ENCODE data around the gene EIF3K.

Gene EIF3K

DNA sequence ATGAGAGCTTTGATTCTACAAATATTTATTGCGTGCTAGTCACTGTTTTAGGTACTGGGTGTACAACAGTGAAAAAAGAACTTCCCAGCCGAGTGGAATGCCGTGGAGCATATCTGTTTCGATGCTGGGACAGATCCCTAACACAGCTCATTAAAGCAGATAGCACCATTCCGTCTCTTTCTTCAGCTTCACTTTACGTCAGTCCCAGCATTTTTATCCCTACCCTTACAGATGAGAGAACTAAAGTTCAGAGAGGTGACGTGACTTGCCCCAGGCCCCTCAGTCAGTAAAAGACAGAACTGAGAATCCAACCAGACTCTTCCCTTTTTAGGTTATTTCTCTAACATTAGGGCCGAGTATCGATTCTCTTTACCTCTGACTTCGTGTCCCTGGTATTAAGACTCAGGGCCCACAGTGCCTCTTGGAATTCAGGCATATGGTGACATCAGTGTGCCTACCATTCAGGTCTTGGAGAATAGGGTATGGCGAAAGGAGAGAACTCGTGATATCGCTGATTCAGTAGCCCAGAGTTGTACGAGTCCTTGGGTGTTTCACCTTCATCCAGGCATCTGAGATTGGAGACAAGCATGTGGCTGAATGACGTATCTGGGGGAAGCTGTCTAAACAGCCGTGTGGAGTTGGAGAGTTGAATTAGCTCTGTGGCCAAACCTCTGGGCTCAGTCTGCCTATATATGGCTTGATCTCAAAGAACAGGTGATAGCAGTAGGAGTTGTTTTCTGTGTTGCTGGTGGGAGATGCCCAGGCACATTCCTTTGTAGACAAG, 55.6 kb downstream of the EIF3K start:
- TF ChIP-seq, protein P1, sequence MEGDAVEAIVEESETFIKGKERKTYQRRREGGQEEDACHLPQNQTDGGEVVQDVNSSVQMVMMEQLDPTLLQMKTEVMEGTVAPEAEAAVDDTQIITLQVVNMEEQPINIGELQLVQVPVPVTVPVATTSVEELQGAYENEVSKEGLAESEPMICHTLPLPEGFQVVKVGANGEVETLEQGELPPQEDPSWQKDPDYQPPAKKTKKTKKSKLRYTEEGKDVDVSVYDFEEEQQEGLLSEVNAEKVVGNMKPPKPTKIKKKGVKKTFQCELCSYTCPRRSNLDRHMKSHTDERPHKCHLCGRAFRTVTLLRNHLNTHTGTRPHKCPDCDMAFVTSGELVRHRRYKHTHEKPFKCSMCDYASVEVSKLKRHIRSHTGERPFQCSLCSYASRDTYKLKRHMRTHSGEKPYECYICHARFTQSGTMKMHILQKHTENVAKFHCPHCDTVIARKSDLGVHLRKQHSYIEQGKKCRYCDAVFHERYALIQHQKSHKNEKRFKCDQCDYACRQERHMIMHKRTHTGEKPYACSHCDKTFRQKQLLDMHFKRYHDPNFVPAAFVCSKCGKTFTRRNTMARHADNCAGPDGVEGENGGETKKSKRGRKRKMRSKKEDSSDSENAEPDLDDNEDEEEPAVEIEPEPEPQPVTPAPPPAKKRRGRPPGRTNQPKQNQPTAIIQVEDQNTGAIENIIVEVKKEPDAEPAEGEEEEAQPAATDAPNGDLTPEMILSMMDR (IDR thresholded peaks at IDR 0.05; ENCODE audit: borderline replicate concordance, control extremely low read depth, extremely low read depth, insufficient read depth, missing control alignments): no peak
- no peak for DNase-seq (ENCODE audit: low spot score)
- in situ Hi-C loops (cut with MboI; ENCODE audit: low sequenced_read_pairs, unreplicated experiment): no loop called here

DNA sequence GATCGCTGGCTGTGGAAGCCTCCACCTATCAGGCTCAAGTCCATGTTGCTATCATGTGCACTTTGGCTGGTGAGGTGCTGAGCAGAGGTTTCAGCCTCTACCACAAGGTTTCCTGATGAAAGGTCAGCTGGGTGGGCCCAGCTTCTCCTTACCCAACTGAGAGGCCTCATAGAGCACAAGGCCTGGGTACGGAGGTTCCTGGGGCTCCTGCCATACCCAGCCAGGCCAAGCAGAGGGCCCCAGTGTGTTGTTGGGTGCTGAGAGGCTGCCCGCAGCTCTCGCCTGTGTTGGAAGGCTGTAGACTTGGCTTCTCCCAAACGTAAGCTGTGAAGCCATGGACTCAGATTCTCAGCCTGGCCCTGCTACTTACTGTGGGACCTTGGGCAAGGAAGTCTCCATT, 56.6 kb downstream of the EIF3K start:
- TF ChIP-seq, protein P1 (IDR thresholded peaks at IDR 0.05; ENCODE audit: borderline replicate concordance, control extremely low read depth, extremely low read depth, insufficient read depth, missing control alignments): no peak
- in situ Hi-C loops (cut with MboI; ENCODE audit: low sequenced_read_pairs, unreplicated experiment): no loop called here
- no peak for DNase-seq (ENCODE audit: low spot score)

DNA sequence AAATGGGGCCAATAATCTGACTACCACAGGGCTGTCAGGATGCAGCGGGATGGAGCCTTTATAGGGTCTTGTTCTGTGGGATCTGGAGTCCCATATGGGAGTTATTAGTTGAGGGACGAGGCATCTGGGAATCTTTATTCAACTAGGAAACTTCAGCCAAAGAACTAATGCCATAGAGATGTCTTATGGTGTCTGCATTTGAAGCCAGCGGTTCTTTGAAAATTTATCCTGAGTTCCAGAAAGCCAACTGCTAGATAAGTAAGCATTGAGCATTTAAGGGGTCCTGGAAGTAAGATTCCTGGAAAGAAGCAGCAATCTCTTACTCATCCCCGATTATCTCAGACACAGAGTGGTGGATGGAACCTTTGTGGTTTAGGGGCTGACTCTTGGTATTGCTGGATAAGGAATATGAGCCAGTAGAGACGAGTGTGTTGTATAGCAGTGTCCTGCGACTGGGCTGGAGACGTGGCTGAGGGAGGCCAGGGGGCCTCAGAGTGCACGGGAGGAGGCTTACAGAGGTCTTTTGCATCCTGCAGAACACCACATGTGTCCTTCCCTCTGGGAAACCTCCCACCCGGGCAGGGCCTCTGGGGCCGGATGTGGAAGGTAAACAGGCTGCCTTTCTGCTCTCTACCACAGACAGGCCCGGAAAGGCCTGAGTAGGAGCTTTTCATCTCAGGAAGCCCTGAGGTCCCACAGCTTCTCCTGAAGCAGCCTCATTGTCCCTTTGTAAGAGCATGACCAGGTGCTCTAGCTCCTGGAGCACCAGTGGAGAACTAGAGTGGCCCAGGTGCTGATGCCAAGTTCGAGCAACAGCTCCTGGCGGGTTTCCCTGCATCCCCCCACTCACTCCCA, 57.3 kb downstream of the EIF3K start:
- TF ChIP-seq, protein P1 (IDR thresholded peaks at IDR 0.05; ENCODE audit: borderline replicate concordance, control extremely low read depth, extremely low read depth, insufficient read depth, missing control alignments): no peak
- no peak for DNase-seq (ENCODE audit: low spot score)
- in situ Hi-C loops (cut with MboI; ENCODE audit: low sequenced_read_pairs, unreplicated experiment): no loop called here

DNA sequence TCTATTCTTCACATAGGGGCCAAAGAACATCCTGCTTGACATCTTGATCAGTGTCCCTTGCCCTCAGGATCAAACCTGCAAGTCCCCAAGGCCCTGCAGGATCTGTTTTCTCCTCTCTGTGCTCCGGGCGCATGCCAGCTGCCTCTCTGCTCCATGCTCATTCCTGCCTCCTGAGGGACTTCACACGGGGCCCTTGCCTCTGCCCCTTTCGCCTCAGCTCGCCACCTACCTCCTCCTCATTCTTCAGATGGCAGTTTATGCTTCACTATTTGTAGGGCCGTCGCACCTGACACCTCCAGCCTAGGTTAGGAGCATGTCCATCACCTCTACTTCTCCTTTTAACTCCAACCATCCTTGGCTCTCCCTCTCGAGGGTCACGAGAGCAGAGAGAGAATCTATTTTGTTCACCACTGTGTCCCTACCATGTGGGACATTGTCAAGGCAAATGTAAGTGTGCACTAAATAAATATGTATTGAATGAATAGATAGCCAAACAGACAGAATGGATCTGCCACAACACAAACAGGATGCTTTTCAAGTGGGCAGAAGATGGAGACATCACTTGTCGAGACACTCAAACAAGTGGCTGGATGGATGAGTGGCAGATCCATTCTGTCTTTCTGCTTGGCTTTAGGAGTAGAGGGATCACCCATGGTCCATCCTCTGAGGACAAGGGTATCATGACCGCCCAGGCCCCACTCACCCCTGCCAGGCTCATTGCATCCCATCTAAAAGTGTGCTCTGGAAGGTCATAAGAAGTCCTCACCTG, 58.1 kb downstream of the EIF3K start:
- DNase-seq (ENCODE audit: low spot score): no peak
- TF ChIP-seq, protein P1 (IDR thresholded peaks at IDR 0.05; ENCODE audit: borderline replicate concordance, control extremely low read depth, extremely low read depth, insufficient read depth, missing control alignments): no peak
- in situ Hi-C loops (cut with MboI; ENCODE audit: low sequenced_read_pairs, unreplicated experiment): no loop called here

DNA sequence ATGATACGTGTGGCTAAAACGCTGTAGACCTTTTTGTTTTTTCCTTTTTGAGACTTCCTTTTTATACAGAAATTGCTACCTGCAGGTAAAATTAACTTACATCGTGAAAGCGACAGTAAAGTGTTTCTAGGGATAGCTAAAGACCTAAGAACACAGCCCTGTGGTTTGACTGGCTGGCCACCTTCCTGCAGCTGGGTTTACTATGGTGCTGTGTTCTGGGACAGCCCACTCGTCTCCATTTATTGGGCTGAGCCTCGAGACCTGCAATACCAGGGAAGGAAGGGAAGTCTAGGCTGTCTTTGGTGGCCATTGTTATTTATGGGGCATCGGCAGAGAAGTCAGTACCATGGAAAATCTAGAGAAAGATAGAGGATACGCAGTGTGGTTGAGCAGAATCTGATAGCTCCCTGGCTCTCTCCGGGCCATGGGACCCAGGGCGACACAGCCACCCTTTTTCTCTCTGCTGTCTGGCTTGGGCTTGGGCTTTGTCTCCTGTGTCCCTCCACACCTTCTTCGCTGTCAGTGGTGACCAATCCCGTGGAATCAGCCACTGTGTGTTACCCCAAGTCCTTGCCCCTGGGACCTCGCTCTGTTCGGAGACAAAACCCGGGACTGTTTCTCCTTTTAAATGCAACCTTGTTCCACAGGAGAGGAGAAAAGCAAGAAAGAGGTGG, 59.4 kb downstream of the EIF3K start:
- in situ Hi-C loops (cut with MboI; ENCODE audit: low sequenced_read_pairs, unreplicated experiment): no loop called here
- TF ChIP-seq, protein P1 (IDR thresholded peaks at IDR 0.05; ENCODE audit: borderline replicate concordance, control extremely low read depth, extremely low read depth, insufficient read depth, missing control alignments): no peak
- no peak for DNase-seq (ENCODE audit: low spot score)
